ENCODE data around the gene KIAA1671.

Gene KIAA1671

GRCh38 chr22:25112538-25113253 is 160.2 kb downstream of the KIAA1671 start:
- TF ChIP-seq, protein P1, sequence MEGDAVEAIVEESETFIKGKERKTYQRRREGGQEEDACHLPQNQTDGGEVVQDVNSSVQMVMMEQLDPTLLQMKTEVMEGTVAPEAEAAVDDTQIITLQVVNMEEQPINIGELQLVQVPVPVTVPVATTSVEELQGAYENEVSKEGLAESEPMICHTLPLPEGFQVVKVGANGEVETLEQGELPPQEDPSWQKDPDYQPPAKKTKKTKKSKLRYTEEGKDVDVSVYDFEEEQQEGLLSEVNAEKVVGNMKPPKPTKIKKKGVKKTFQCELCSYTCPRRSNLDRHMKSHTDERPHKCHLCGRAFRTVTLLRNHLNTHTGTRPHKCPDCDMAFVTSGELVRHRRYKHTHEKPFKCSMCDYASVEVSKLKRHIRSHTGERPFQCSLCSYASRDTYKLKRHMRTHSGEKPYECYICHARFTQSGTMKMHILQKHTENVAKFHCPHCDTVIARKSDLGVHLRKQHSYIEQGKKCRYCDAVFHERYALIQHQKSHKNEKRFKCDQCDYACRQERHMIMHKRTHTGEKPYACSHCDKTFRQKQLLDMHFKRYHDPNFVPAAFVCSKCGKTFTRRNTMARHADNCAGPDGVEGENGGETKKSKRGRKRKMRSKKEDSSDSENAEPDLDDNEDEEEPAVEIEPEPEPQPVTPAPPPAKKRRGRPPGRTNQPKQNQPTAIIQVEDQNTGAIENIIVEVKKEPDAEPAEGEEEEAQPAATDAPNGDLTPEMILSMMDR (conservative IDR thresholded peaks at IDR 0.05; ENCODE audit: low read length) = no peak
- DNase-seq (ENCODE audit: low read depth) = no peak
- H3K4me3 ChIP-seq (ENCODE audit: low read length) = no peak overlapping the region

GRCh38 chr22:25113316-25113721 is 160.8 kb downstream of the KIAA1671 start:
- TF ChIP-seq, protein P1 (conservative IDR thresholded peaks at IDR 0.05; ENCODE audit: low read length) = no peak
- no peak for DNase-seq (ENCODE audit: low read depth)
- no peak overlapping the region for H3K4me3 ChIP-seq (ENCODE audit: low read length)

GRCh38 chr22:25114369-25115362 is 162.2 kb downstream of the KIAA1671 start:
- no peak overlapping the region for H3K4me3 ChIP-seq (ENCODE audit: low read length)
- TF ChIP-seq, protein P1 (conservative IDR thresholded peaks at IDR 0.05; ENCODE audit: low read length) = no peak
- no peak for DNase-seq (ENCODE audit: low read depth)

DNA sequence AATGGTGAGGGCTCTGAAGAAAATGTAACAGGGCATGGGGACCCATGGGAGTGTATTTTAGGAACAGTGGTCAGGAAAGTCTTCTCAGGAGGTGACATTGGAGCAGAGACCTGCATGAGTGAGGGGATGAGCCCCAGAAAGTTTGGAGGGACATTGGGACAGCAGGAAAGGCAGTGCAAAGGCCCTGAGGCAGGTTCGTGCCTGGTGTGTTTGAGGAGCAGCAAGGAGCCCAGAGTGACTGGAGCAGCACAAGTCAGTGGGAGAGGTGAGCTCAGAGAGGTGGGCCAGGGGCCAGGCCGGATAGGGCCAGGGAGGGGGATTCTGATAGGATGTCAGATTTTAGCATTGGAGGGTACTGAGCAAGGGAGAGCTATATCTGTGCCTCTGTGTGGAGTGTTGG is 167.1 kb downstream of the KIAA1671 start:
- TF ChIP-seq, protein P1 (conservative IDR thresholded peaks at IDR 0.05; ENCODE audit: low read length) = no peak
- H3K4me3 ChIP-seq (ENCODE audit: low read length) = no peak overlapping the region

GRCh38 chr22:25120093-25120561 is 167.6 kb downstream of the KIAA1671 start:
- TF ChIP-seq, protein P1 (conservative IDR thresholded peaks at IDR 0.05; ENCODE audit: low read length) = no peak
- H3K4me3 ChIP-seq (ENCODE audit: low read length) = no peak overlapping the region
- DNase-seq (ENCODE audit: low read depth) = no peak

More for the DNA sequence above, 167.1 kb downstream of the KIAA1671 start:
- DNase-seq (ENCODE audit: low read depth) = no peak

DNA sequence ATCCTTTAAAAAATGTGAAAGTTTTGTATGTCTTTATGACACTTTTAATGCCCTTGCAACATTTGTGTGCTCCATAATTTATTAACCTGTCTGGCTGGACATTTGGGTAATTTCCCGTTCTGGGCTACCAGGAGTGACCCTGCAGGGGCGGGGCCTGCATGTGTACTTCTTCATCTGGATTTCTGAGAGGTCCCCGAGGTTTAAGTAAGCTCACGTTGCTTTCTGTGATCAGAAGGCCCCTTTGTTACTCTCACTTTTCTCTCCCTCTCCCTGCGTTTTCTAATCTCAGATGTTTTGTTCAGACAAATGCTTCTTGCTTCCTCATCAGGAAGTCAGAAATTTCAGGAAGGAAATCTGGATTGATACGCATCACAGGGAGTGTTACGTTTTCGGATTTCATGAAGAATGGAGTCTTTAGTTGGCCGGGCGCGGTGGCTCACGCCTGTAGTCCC is 168.3 kb downstream of the KIAA1671 start:
- DNase-seq (ENCODE audit: low read depth) = no peak
- TF ChIP-seq, protein P1 (conservative IDR thresholded peaks at IDR 0.05; ENCODE audit: low read length) = no peak
- H3K4me3 ChIP-seq (ENCODE audit: low read length) = no peak overlapping the region
